Brain microvascular endothelial cell (primary cell): ENCODE measurements around the gene GID8.

Experiments
- DNase-seq: peaks from one replicate; pipeline ENCODE4 v3.0.0-alpha.2; 2020
- H3K27ac ChIP-seq: fragments of 250-450 bp; sonication (Bioruptor Pico); 2 replicates; pipeline ENCODE4 v1.5.1; 2020; ENCODE audit warnings: mild to moderate bottlenecking, moderate library complexity
- H3K27me3 ChIP-seq: fragments of 250-450 bp; sonication (Bioruptor Pico); replicated peaks from 2 replicates; pipeline ENCODE4 v1.5.1; 2020; ENCODE audit warnings: mild to moderate bottlenecking
- H3K36me3 ChIP-seq: fragments of 250-450 bp; sonication (Bioruptor Pico); replicated peaks from 2 replicates; pipeline ENCODE4 v1.5.1; 2020; ENCODE audit warnings: mild to moderate bottlenecking
- H3K4me3 ChIP-seq: 2 replicates; pipeline ENCODE4 v1.5.1; 2011; ENCODE audit warnings: low read depth, mild to moderate bottlenecking, control low read depth, low read length, moderate library complexity
- CTCF ChIP-seq: IDR thresholded peaks from 2 replicates; pipeline ENCODE4 v1.5.1; 2011; ENCODE audit warnings: low read depth, mild to moderate bottlenecking, moderate library complexity, low read length, control low read depth, inconsistent platforms; ENCODE audit errors: missing control alignments
- in situ Hi-C: cut with HindIII; loops from 2 replicates; pipeline ENCODE4 v1.10.0; 2017; ENCODE audit warnings: low sequenced_read_pairs, low pct_ligation_motif_present

GID8 gene

DNA sequence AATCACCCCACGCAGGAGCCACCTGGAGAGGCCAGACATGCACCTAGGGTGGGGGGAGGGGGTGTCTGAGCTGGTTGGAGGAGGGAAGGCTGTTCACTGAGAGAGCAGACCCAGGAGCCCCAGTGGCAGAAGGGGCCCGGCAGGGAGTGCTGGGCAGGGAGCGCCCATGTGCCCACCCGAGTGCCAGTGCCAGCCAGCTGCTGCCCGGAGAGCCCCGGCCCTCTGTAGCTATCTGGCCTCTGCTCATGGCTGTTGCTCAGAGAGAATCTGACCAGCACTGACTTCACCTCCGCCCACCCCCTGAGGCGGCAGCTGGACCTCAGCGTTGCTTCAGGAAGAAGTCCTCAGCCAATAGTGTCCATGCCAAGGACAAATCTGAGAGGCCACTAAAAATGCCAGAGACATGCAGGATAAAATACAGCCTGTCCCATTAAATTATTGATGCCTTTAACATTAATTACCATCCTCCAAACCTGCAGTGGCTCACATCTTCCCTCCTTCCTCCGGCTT, 37.4 kb downstream of the GID8 start:
- no peak for DNase-seq
- in situ Hi-C loops: no loop called here
- H3K36me3 ChIP-seq: no peaks in the 10 kb centered on the region
- H3K4me3 ChIP-seq: no peak overlapping the region
- no peak for TF ChIP-seq CTCF
- H3K27ac ChIP-seq: no peak overlapping the region
- H3K27me3 ChIP-seq: peaks cover 58% of the 10 kb centered on the region

DNA sequence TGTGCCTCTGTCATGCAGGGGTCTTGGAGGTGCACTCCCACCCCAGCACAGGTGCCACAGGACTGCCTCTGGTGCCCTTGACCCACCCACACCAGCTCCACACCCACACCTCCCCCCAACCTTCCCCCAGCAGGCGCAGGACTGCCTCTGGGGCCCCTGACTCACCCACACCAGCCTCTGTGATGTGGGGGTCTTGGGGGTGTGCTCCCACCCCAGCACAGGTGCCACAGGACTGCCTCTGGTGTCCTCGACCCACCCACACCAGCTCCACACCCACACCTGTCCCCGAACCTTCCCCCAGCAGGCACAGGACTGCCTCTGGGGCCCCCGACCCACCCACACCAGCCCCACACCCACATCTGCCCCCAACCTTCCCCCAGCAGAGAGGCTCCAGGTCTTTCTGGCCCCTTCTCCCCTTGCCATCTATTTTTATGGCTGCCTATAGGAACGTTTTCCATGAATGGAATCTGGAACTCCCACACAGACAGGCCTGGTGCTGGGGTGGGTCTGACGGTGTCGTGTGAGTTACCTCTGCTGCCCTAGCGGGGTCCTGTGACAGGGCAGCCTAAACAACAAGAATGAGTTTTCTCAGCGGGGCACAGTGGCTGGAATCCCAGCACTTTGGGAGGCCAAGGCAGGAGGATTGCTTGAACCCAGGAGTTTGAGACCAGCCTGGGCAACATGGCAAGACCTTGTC, 38.0 kb downstream of the GID8 start:
- Histone ChIP-seq H3K27ac (no peak overlapping the region), H3K27me3 (peaks cover 65% of the 10 kb centered on the region), H3K4me3 (no peak overlapping the region), H3K36me3 (no peaks in the 10 kb centered on the region)
- TF ChIP-seq CTCF: no peak
- DNase-seq: no peak
- in situ Hi-C loops: no loop called here

DNA sequence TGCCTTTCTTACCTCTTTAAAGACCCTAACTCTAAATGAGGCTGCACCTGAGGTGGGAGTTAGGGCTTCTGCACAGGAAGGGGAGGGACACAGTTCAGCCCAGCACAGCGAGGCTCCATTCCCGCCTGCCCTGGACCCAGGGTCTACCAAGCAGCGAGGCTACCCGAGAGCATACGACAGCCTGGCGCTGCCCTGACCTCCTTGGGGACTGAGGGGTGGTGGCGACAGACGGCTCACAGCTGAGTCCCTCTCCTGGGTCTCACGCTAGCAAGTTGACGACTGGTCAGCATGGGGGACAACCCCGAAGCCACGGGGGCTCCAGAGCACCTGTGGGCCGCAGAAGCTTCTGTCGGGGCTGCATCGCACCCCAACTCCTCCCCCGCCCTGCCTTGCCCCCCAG, 38.9 kb downstream of the GID8 start:
- Histone ChIP-seq H3K27ac (no peak overlapping the region), H3K27me3 (peaks cover 72% of the 10 kb centered on the region), H3K36me3 (no peaks in the 10 kb centered on the region), H3K4me3 (no peak overlapping the region)
- in situ Hi-C loops: no loop called here
- DNase-seq: no peak
- TF ChIP-seq CTCF: no peak

DNA sequence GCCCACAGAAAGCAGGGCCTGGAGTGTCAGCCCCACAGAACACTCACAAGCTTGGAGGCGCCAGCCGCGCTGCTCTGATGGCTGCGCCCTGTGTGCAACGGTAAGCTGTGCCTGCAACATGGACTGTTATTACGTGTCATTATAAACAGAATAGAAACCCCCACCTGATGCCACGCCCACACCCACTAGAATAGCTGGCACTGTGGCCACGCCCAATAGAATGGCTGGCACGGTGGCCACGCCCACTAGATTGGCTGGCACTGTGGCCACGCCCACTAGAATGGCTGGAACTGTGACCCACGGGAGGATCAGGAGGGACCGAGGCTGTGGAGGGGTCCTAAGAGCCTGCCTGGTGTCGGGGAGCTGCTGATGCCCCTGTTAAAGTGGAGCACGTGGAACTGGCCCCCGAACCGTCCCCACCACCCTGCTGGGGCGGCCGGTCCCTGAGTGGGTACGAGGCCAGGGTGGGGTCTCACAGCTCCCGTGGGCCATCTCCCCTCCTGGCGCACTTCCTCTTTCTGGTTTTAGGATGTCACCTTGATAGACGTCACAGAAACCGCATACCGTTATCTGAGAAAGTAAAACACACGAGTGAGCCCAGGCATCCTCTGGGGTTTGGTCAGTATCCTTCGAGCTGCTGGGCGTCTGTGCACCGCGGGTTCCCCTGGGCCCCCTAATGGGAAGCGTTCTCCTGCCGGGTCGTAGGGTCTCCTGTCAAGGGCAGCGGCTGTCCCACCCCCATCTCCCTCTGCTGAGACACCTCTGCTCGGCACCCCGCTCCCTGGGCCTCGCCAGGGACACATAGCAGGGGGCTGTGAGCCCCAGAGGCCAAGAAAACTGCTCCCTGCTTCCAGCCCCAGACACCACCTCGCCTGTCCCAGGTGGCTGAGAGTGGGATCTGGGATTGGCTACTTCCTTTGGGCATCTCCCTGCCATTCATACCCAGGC, 39.9 kb downstream of the GID8 start:
- Histone ChIP-seq H3K36me3 (no peaks in the 10 kb centered on the region), H3K4me3 (no peak overlapping the region), H3K27ac (no peak overlapping the region), H3K27me3 (peaks cover 69% of the 10 kb centered on the region)
- no peak for DNase-seq
- in situ Hi-C loops: no loop called here
- TF ChIP-seq CTCF: no peak

DNA sequence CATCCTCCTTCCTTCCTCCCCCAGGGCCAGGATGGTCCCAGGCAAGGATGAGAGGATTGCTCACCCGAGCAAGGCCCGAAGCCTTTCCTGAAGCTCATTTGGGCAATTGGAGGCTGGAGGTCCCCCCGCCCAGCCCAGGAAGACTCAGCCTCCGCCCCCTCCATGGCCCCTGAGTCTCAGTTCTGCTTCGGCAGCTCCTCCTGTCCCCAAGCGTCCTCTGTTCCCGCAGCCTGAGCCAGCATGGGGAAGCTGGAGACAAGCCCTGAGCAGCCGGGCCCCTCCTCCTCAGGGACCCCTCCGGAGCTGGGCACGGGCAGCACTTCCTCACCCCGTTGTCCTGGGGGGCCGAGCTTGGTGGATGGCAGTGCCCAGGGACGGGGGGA, 40.6 kb downstream of the GID8 start:
- Histone ChIP-seq H3K27me3 (peaks cover 63% of the 10 kb centered on the region), H3K36me3 (no peaks in the 10 kb centered on the region), H3K27ac (no peak overlapping the region), H3K4me3 (no peak overlapping the region)
- in situ Hi-C loops: no loop called here
- TF ChIP-seq CTCF: no peak
- DNase-seq: no peak
